CD14-positive monocyte (primary cell): Measurements from ENCODE around the gene RAB37. TPM values are rescaled to one million over a fixed set of nuclear protein-coding genes. Genes with fewer than 3 reads are reported as not detected.

Experiments
- DNase-seq, 3 donors: peaks; one replicate each; pipeline ENCODE4 v3.0.0-alpha.2; 2011 to 2022
- H2AFZ ChIP-seq: 2 replicates; pipeline ENCODE4 v1.6.0; 2012; ENCODE audit warnings: mild to moderate bottlenecking, low read depth, low read length, inconsistent platforms; ENCODE audit not compliant: insufficient read depth, poor library complexity, severe bottlenecking
- H3K27ac ChIP-seq, 2 donors: 1 replicate in 1 of 2; 2 replicates in 1 of 2; pipeline ENCODE4 v1.5.1; 2012 to 2013; ENCODE audit warnings: low read length in 2 of 2, control low read depth in 1 of 2, inconsistent platforms in 1 of 2, low read depth in 1 of 2, mild to moderate bottlenecking in 1 of 2
- H3K27me3 ChIP-seq, 2 donors: one replicate each; pipeline versions ENCODE4 v1.6.0 to v1.6.1; 2011 to 2013; ENCODE audit warnings: low read length in 2 of 2; ENCODE audit not compliant: control insufficient read depth in 2 of 2, insufficient read depth in 2 of 2
- H3K36me3 ChIP-seq, 2 donors: replicated peaks in 1 of 2; 1 replicate in 1 of 2; 2 replicates in 1 of 2; pipeline versions ENCODE4 v1.5.1 to v1.6.1; 2012 to 2013; ENCODE audit warnings: low read length in 2 of 2, control low read depth in 1 of 2, inconsistent platforms in 1 of 2, mild to moderate bottlenecking in 1 of 2; ENCODE audit not compliant: insufficient read depth in 2 of 2, control insufficient read depth in 1 of 2
- H3K4me1 ChIP-seq, 2 donors: 1 replicate in 1 of 2; 2 replicates in 1 of 2; pipeline versions ENCODE4 v1.5.1 to v1.6.1; 2012 to 2013; ENCODE audit warnings: low read length in 2 of 2, control low read depth in 1 of 2, inconsistent platforms in 1 of 2, mild to moderate bottlenecking in 1 of 2, moderate library complexity in 1 of 2; ENCODE audit not compliant: insufficient read depth in 2 of 2, control insufficient read depth in 1 of 2
- H3K4me2 ChIP-seq: replicated peaks from 2 replicates; pipeline ENCODE3; 2012; ENCODE audit warnings: low read length, moderate library complexity, mild to moderate bottlenecking; ENCODE audit not compliant: poor library complexity, severe bottlenecking; ENCODE audit errors: extremely low read depth
- H3K4me3 ChIP-seq, 3 experiments: fragments of 200-600 bp in 1 of 3; sonication (generic) in 1 of 3; replicated peaks in 1 of 3; 1 replicate in 2 of 3; 2 replicates in 1 of 3; pipeline ENCODE4 v1.5.1; 2011 to 2013; ENCODE audit warnings: low read length in 3 of 3, mild to moderate bottlenecking in 3 of 3, control low read depth in 2 of 3, low read depth in 2 of 3, inconsistent platforms in 1 of 3, moderate library complexity in 1 of 3
- H3K79me2 ChIP-seq: 2 replicates; pipeline ENCODE4 v1.6.0; 2012; ENCODE audit warnings: mild to moderate bottlenecking, control low read depth, inconsistent platforms, low read length, moderate library complexity; ENCODE audit not compliant: insufficient read depth
- H3K9ac ChIP-seq: 2 replicates; pipeline ENCODE4 v1.6.0; 2017; ENCODE audit warnings: low read length, mild to moderate bottlenecking; ENCODE audit not compliant: insufficient read depth, poor library complexity, severe bottlenecking
- H3K9me3 ChIP-seq, 2 donors: replicated peaks in 1 of 2; 1 replicate in 1 of 2; 2 replicates in 1 of 2; pipeline versions ENCODE4 v1.5.1 to v1.6.1; 2012 to 2013; ENCODE audit warnings: low read length in 2 of 2, control low read depth in 1 of 2; ENCODE audit not compliant: control insufficient read depth in 1 of 2, insufficient read depth in 1 of 2
- H4K20me1 ChIP-seq: 2 replicates; pipeline ENCODE4 v1.6.0; 2012; ENCODE audit warnings: mild to moderate bottlenecking, low read length, control low read depth, moderate library complexity; ENCODE audit not compliant: insufficient read depth
- H3K27ac Mint-ChIP-seq, 7 donors: one replicate each; pipeline ENCODE4 v1.8.0; 2020; ENCODE audit warnings: mild to moderate bottlenecking in 7 of 7, mixed read lengths in 7 of 7, moderate library complexity in 6 of 7, inconsistent platforms in 2 of 7
- H3K27me3 Mint-ChIP-seq, 3 donors: one replicate each; pipeline ENCODE4 v1.8.0; 2021 to 2022; ENCODE audit warnings: low read depth in 3 of 3, mild to moderate bottlenecking in 3 of 3, mixed read lengths in 3 of 3, moderate library complexity in 3 of 3, inconsistent platforms in 1 of 3
- H3K36me3 Mint-ChIP-seq, 2 donors: one replicate each; pipeline ENCODE4 v1.8.0; 2020; ENCODE audit warnings: mixed read lengths in 2 of 2, inconsistent platforms in 1 of 2, mild to moderate bottlenecking in 1 of 2
- H3K4me1 Mint-ChIP-seq: one replicate; pipeline ENCODE4 v1.8.0; 2020; ENCODE audit warnings: mild to moderate bottlenecking, mixed read lengths
- H3K4me3 Mint-ChIP-seq, 2 donors: one replicate each; pipeline ENCODE4 v1.8.0; 2020; ENCODE audit warnings: mild to moderate bottlenecking in 2 of 2, mixed read lengths in 2 of 2, moderate library complexity in 1 of 2
- H3K9me3 Mint-ChIP-seq, 7 donors: one replicate each; pipeline ENCODE4 v1.8.0; 2020 to 2022; ENCODE audit warnings: mixed read lengths in 7 of 7, mild to moderate bottlenecking in 6 of 7, moderate library complexity in 6 of 7, inconsistent platforms in 2 of 7
- CTCF ChIP-seq: fragments of 200-600 bp; IDR thresholded peaks from one replicate; pipeline ENCODE4 v1.8.0; 2022; ENCODE audit warnings: antibody characterized with exemption, mild to moderate bottlenecking
- WGBS: methylation state at CpG from one replicate; pipeline ENCODE4 v1.1.5; 2013; ENCODE audit warnings: missing lambda C conversion rate; ENCODE audit not compliant: insufficient coverage; 5-methylcytosine and 5-hydroxymethylcytosine counted together
- intact Hi-C, 2 donors: fragments of 100-400 bp; cut with micrococcal nuclease; formaldehyde crosslinking; loops; one replicate each; pipeline versions ENCODE4 v1.15.0 to v1.15.1; 2023
- polyA plus RNA-seq, 3 donors: library from polyadenylated mRNA; depleted of rRNA in 1 of 3; unstranded in 2 of 3; stranded (reverse) in 1 of 3; fragments of 300-500 nt in 2 of 3; fragments of >200 nt in 1 of 3; fragmentation: Illumina TruSeq in 2 of 3; gene quantifications; 1 replicate in 2 of 3; 2 replicates in 1 of 3; pipeline ENCODE4 v1.2.3, GENCODE V29; 2012 to 2021

The RAB37 gene
- polyA plus RNA-seq, 3 donors: 26.8 to 40.9 (median 33.1) TPM

GRCh38 chr17:74737299-74738050 lies 419 bp downstream of the RAB37 start:
- Mint-ChIP-seq H3K36me3 (peaks cover 2 to 3% of the 10 kb centered on the region in 2 donors), H3K4me3 (peak overlapping the region; percentile 86 to 93), H3K9me3 (no peaks in the 10 kb centered on the region), H3K27ac (peak overlapping the region; percentile 82 to 91 (median 85)), H3K27me3 (peaks cover 0 to 6% (median 0%) of the 10 kb centered on the region in 3 donors), H3K4me1 (peaks cover 70% of the 10 kb centered on the region)
- peak overlapping the region; percentile 82 for H2AFZ ChIP-seq
- peaks cover 40% of the 10 kb centered on the region for H3K79me2 ChIP-seq
- no peaks in the 10 kb centered on the region for H4K20me1 ChIP-seq
- intact Hi-C loops: loop anchor here (1.0 to 10.0 kb wide), 6 partner anchors 13 to 363 kb away; partner anchors contain the start of gene CD300H (in 1 of the 2)
- peaks cover 63 to 81% of the 10 kb centered on the region in 2 donors for H3K4me1 ChIP-seq
- peak; percentile 57 for TF ChIP-seq CTCF
- peak overlapping the region; percentile 41 to 75 for H3K27ac ChIP-seq
- H3K4me2 ChIP-seq: peak overlapping the region; percentile 99
- H3K9me3 ChIP-seq: no peaks in the 10 kb centered on the region
- peak overlapping the region; percentile 71 for H3K9ac ChIP-seq
- H3K36me3 ChIP-seq: no peaks in the 10 kb centered on the region
- peak overlapping the region; percentile 46 to 89 (median 55) for H3K4me3 ChIP-seq
- DNase-seq: peak; percentile 58 to 69 (median 63)
- no peaks in the 10 kb centered on the region for H3K27me3 ChIP-seq
- WGBS: 1% methylated on average over 26 of the region's 38 CpGs

GRCh38 chr17:74738051-74738996 lies 1.3 kb downstream of the RAB37 start:
- H3K9ac ChIP-seq: peak overlapping the region; percentile 71
- intact Hi-C loops: loop anchor here (5.0 to 10.0 kb wide), 4 partner anchors 66 to 364 kb away; partner anchors contain the start of gene CD300H (in 1 of the 2)

More at GRCh38 chr17:74738051-74738996, 1.3 kb downstream of the RAB37 start:
- WGBS: 5% methylated on average over 8 of the region's 16 CpGs
- Histone ChIP-seq H3K27ac (peak overlapping the region; percentile 41 to 75), H3K4me2 (peak overlapping the region; percentile 99), H3K4me1 (peaks cover 71 to 89% of the 10 kb centered on the region in 2 donors), H4K20me1 (no peaks in the 10 kb centered on the region), H3K36me3 (no peaks in the 10 kb centered on the region), H3K27me3 (no peaks in the 10 kb centered on the region), H3K79me2 (peaks cover 47% of the 10 kb centered on the region), H3K4me3 (peak overlapping the region; percentile 46 to 89 (median 55)), H3K9me3 (no peaks in the 10 kb centered on the region), H2AFZ (peak overlapping the region; percentile 82)
- peaks cover 0 to 6% (median 0%) of the 10 kb centered on the region in 3 donors for H3K27me3 Mint-ChIP-seq
- peaks cover 2 to 7% of the 10 kb centered on the region in 2 donors for H3K36me3 Mint-ChIP-seq
- no peak for DNase-seq
- H3K4me3 Mint-ChIP-seq: peak overlapping the region; percentile 86 to 93
- H3K4me1 Mint-ChIP-seq: peaks cover 79% of the 10 kb centered on the region
- peak overlapping the region; percentile 82 to 91 (median 85) for H3K27ac Mint-ChIP-seq
- TF ChIP-seq CTCF: no peak
- no peaks in the 10 kb centered on the region for H3K9me3 Mint-ChIP-seq
